VCaP (cell line): ENCODE data around the gene CHST11.

Experiments used
- H3K27ac ChIP-seq: fragments of 450-650 bp; 2 replicates; pipeline ENCODE4 v1.5.1; 2017
- TF ChIP-seq, protein P1 (sequence below): fragments of 450-650 bp; conservative IDR thresholded peaks from 2 replicates; pipeline ENCODE4 v1.5.1; 2017; ENCODE audit warnings: mild to moderate bottlenecking, moderate library complexity

The CHST11 gene

DNA sequence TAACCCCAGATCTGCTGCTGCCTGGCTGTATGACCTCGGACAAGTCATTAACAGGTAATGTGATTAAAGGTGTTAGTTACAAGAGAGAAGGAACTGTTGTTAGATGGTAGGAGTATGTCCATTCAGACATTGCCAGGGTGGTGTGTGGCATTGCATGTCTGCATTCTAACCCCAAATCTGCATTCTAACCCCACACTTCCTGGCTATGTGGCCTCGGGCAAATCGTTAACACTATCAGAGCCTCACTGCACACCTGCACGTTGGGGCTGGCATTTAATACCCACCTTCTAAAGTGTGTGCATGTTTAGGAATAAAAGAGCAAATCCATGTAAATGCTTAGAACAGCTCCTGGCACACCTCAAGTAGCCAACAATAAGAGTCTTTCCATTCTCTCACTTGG lies 46.4 kb downstream of the CHST11 start:
- TF ChIP-seq, protein P1, sequence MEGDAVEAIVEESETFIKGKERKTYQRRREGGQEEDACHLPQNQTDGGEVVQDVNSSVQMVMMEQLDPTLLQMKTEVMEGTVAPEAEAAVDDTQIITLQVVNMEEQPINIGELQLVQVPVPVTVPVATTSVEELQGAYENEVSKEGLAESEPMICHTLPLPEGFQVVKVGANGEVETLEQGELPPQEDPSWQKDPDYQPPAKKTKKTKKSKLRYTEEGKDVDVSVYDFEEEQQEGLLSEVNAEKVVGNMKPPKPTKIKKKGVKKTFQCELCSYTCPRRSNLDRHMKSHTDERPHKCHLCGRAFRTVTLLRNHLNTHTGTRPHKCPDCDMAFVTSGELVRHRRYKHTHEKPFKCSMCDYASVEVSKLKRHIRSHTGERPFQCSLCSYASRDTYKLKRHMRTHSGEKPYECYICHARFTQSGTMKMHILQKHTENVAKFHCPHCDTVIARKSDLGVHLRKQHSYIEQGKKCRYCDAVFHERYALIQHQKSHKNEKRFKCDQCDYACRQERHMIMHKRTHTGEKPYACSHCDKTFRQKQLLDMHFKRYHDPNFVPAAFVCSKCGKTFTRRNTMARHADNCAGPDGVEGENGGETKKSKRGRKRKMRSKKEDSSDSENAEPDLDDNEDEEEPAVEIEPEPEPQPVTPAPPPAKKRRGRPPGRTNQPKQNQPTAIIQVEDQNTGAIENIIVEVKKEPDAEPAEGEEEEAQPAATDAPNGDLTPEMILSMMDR = no peak
- H3K27ac ChIP-seq = no peak overlapping the region

- TF ChIP-seq, protein P1 = no peak
Observed at GRCh38 chr12:104504146-104504545, 47.4 kb downstream of the CHST11 start.

DNA sequence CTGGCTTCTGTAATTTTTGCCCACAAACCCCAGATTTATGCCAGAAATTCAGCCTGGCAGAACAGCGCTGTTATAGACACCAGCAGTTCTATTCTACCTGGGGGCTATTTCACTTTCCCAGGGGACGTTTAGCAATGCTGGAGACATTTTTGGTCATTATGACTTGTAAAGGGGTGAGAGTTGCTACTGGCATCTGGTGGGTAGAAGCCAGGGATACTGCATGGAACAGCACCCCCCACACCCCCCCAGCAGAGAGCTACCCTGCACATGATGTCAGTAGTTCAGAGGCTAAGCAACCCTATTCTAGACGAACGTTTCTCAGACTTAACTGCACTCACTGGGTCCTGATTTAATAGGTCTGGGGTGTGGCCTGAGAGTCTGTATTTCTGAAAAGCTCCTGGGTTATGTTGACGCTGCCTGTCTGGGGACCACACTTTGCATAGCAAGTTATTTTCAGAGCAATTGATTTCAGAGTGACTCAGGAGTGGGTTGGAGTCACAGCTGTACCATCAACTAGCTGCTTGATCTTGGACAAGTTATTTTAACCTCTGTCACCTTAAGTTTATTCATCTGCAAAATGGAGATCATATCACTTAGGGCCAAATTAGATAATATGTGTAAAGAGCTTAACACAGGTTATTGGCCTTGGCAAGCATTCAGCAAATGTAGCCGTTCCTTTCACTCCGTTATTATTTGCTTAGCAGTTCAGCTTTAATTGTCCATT lies 48.5 kb downstream of the CHST11 start:
- no peak overlapping the region for H3K27ac ChIP-seq
- TF ChIP-seq, protein P1 = no peak

More at GRCh38 chr12:104504146-104504545, 47.4 kb downstream of the CHST11 start:
- no peak overlapping the region for H3K27ac ChIP-seq

GRCh38 chr12:104506676-104507401 lies 50.1 kb downstream of the CHST11 start:
- H3K27ac ChIP-seq = no peak overlapping the region
- TF ChIP-seq, protein P1 = no peak

DNA sequence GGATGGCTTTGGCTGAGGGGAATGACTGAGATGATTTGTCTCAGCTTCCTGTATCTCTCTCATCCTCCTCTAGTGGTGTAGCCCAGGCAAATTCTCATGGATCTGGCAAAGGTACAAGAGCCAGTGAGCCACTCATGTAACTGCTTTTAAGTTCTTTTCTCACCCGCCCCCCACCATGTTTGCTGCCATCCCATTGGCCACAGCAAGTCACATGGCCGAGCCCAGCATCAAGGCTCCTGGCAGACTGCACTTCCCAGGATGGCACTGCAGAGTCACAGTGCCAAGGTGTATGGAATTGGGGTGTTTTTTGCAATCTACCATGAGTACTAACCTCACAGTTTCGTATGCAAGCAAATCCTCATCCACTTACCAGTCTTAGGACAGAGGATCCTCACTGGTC lies 50.9 kb downstream of the CHST11 start:
- no peak overlapping the region for H3K27ac ChIP-seq

DNA sequence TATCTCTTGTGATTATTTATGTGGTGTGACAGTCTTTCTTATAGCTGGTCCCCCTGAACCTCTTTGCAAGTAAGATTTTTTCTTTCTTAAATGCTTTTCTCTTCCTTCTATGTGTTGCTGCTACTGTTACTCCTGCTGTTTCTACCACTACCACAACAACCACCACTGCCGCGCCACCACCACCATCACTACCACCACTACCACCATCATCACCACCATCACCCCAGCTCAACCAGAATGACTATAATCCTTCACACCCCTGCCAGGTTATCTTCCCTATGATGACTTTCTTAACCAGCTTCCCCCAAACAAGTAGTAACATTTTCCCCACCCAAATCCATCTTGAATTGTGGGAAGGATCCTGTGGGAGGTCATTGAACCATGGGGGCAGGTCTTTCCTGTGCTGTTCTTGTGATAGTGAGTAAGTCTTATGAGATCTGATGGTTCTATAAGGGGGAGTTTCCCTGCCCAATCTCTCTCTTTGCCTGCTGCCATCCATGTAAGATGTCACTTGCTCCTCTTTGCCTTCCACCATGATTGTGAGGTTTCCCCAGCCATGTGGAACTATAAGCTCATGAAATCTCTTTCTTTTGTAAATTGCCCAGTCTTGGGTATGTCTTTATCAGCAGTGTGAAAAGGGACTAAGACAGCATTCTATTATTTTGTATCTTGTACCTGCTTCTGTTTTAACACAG lies 52.2 kb downstream of the CHST11 start:
- H3K27ac ChIP-seq = no peak overlapping the region
- TF ChIP-seq, protein P1 = no peak

More for the DNA sequence above, 50.9 kb downstream of the CHST11 start:
- TF ChIP-seq, protein P1 = no peak
